ENCODE results near the gene SLC22A4. TPM values are rescaled to one million over a fixed set of nuclear protein-coding genes. Genes with fewer than 3 reads are reported as not detected.

The SLC22A4 gene
- total and polyA plus RNA-seq, 4 donors = 0.25 to 42.2 (median 0.47) TPM

DNA sequence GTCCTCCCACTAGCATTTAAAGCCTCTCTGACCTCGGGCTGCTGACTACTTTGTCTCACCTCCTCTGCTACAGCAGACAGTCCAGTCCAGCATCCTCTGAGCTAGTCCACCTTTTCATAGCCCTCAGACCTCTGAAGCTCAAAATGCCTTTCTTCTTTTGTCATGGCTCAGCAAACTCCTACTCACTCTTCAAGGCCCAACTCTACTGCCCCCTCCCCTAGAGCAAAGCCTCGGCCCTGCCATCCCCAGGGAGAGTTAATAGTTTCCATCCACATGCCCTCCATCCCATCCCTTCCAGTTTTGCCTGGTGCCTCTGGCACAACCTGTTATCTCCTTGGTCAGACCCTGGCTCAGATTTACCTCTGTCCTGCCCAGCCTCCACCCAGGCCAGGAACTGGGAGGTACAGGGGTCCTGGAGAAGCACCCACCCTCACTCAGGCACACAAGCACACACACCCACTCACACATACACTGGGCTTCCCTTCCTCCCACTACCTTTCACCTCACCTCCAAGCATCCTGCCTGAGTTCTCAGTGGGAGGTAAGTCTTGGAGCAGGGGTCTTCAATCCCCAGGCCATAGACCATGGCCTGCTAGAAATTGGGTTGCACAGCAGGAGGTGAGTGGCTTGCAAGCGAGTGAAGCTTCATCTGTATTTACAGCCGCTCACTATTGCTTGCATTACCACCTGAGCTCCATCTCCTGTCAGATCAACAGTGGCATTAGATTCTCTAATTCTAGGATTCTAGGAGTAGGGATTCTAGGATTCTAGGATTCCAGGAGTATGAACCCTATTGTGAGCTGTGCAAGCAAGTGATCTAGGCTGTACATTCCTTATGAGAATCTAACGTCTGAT is 18.6 kb upstream of the SLC22A4 start:
- Histone ChIP-seq H3K27me3 (ENCODE audit: control insufficient read depth in 4 of 4, insufficient read depth in 4 of 4, low read length in 3 of 4) (no peaks in the 10 kb centered on the region), H3K36me3 (ENCODE audit: control insufficient read depth in 4 of 4, insufficient read depth in 3 of 4, low read depth in 1 of 4, low read length in 3 of 4) (no peaks in the 10 kb centered on the region), H3K4me3 (ENCODE audit: low read depth in 1 of 3, low read length in 3 of 3) (no peak overlapping the region), H3K9ac (ENCODE audit: low read depth in 1 of 2, low read length in 2 of 2) (no peak overlapping the region), H3K4me1 (ENCODE audit: control insufficient read depth in 4 of 4, insufficient read depth in 4 of 4, low read length in 3 of 4) (peaks cover 0 to 16% (median 0%) of the 10 kb centered on the region in 4 donors), H3K9me3 (ENCODE audit: control insufficient read depth in 4 of 4, low read length in 3 of 4) (no peaks in the 10 kb centered on the region), H3K27ac (ENCODE audit: low read depth in 1 of 2, low read length in 2 of 2) (no peak overlapping the region)
- TF ChIP-seq HNF4G (IDR thresholded peaks at IDR 0.05) (no peak), JUND (IDR thresholded peaks at IDR 0.05) (no peak), EGR1 (IDR thresholded peaks at IDR 0.05; ENCODE audit: low read depth in 2 of 2) (no peak), NR2F2 (IDR thresholded peaks at IDR 0.05) (no peak), RAD21 (IDR thresholded peaks at IDR 0.05) (no peak), GABPA (IDR thresholded peaks at IDR 0.05 in 1 of 2, conservative IDR thresholded peaks at IDR 0.05 in 1 of 2) (no peak), YY1 (IDR thresholded peaks at IDR 0.05) (no peak), FOXA2 (IDR thresholded peaks at IDR 0.05) (no peak), FOXA1 (IDR thresholded peaks at IDR 0.05) (no peak), TAF1 (conservative IDR thresholded peaks at IDR 0.05) (no peak), SP1 (IDR thresholded peaks at IDR 0.05) (no peak)
- TF ChIP-seq, protein P1, sequence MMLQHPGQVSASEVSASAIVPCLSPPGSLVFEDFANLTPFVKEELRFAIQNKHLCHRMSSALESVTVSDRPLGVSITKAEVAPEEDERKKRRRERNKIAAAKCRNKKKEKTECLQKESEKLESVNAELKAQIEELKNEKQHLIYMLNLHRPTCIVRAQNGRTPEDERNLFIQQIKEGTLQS (IDR thresholded peaks at IDR 0.05) = no peak
- TF ChIP-seq, protein P2, sequence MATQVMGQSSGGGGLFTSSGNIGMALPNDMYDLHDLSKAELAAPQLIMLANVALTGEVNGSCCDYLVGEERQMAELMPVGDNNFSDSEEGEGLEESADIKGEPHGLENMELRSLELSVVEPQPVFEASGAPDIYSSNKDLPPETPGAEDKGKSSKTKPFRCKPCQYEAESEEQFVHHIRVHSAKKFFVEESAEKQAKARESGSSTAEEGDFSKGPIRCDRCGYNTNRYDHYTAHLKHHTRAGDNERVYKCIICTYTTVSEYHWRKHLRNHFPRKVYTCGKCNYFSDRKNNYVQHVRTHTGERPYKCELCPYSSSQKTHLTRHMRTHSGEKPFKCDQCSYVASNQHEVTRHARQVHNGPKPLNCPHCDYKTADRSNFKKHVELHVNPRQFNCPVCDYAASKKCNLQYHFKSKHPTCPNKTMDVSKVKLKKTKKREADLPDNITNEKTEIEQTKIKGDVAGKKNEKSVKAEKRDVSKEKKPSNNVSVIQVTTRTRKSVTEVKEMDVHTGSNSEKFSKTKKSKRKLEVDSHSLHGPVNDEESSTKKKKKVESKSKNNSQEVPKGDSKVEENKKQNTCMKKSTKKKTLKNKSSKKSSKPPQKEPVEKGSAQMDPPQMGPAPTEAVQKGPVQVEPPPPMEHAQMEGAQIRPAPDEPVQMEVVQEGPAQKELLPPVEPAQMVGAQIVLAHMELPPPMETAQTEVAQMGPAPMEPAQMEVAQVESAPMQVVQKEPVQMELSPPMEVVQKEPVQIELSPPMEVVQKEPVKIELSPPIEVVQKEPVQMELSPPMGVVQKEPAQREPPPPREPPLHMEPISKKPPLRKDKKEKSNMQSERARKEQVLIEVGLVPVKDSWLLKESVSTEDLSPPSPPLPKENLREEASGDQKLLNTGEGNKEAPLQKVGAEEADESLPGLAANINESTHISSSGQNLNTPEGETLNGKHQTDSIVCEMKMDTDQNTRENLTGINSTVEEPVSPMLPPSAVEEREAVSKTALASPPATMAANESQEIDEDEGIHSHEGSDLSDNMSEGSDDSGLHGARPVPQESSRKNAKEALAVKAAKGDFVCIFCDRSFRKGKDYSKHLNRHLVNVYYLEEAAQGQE (IDR thresholded peaks at IDR 0.05) = no peak
- TF ChIP-seq, protein P3, sequence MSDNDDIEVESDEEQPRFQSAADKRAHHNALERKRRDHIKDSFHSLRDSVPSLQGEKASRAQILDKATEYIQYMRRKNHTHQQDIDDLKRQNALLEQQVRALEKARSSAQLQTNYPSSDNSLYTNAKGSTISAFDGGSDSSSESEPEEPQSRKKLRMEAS (IDR thresholded peaks at IDR 0.05) = no peak
- 96% methylated on average over 5 of the region's 5 CpGs for WGBS
- DNase-seq (ENCODE audit: low spot score) = no peak

DNA sequence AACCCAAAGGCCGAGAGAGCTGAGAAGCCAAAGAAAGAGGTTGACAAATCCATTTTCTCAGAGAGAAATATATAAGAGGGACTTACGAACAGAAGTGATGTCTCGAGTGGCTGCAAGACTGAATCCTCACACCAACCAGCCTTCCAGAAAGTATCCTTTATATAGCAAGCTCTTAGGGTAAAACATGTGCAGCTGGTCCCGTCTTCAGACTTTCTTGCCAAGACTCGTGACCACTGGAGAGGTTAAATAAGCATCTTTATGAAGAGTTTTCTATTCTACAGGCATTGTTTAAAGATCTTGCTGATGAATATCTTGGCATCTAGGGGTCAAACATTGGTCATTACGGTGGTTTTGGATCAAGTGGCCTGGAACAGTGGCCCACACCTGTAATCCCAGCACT is 16.9 kb upstream of the SLC22A4 start:
- Histone ChIP-seq H3K27me3 (ENCODE audit: control insufficient read depth in 4 of 4, insufficient read depth in 4 of 4, low read length in 3 of 4) (no peaks in the 10 kb centered on the region), H3K36me3 (ENCODE audit: control insufficient read depth in 4 of 4, insufficient read depth in 3 of 4, low read depth in 1 of 4, low read length in 3 of 4) (no peaks in the 10 kb centered on the region), H3K27ac (ENCODE audit: low read depth in 1 of 2, low read length in 2 of 2) (no peak overlapping the region), H3K4me1 (ENCODE audit: control insufficient read depth in 4 of 4, insufficient read depth in 4 of 4, low read length in 3 of 4) (peaks cover 0 to 16% (median 0%) of the 10 kb centered on the region in 4 donors), H3K9me3 (ENCODE audit: control insufficient read depth in 4 of 4, low read length in 3 of 4) (no peaks in the 10 kb centered on the region), H3K4me3 (ENCODE audit: low read depth in 1 of 3, low read length in 3 of 3) (no peak overlapping the region), H3K9ac (ENCODE audit: low read depth in 1 of 2, low read length in 2 of 2) (no peak overlapping the region)
- TF ChIP-seq FOXA1 (IDR thresholded peaks at IDR 0.05) = no peak
- TF ChIP-seq, protein P3 (IDR thresholded peaks at IDR 0.05) = no peak
- TF ChIP-seq TAF1 (conservative IDR thresholded peaks at IDR 0.05) = no peak
- no peak for TF ChIP-seq EGR1 (IDR thresholded peaks at IDR 0.05; ENCODE audit: low read depth in 2 of 2)
- no peak for TF ChIP-seq GABPA (IDR thresholded peaks at IDR 0.05 in 1 of 2, conservative IDR thresholded peaks at IDR 0.05 in 1 of 2)
- TF ChIP-seq FOXA2 (IDR thresholded peaks at IDR 0.05) = no peak
- no peak for DNase-seq (ENCODE audit: low spot score)
- 93% methylated on average over 6 of the region's 6 CpGs for WGBS
